Measurements from ENCODE around the gene COX7C.

Gene COX7C

GRCh38 chr5:86665984-86666760 lies 48.4 kb downstream of the COX7C start:
- Histone ChIP-seq H3K27ac (ENCODE audit: low read depth, low read length) (no peak overlapping the region), H2AFZ (ENCODE audit: low read length, unreplicated experiment) (no peak overlapping the region), H3K4me1 (ENCODE audit: control insufficient read depth, insufficient read depth, low read length, unreplicated experiment) (no peaks in the 10 kb centered on the region), H3K4me3 (ENCODE audit: low read depth, low read length) (no peak overlapping the region), H3K27me3 (ENCODE audit: insufficient read depth, low read length) (peaks cover 4% of the 10 kb centered on the region; the same call in 1 of the 2 replicates), H3K79me2 (ENCODE audit: control insufficient read depth, insufficient read depth, low read length, unreplicated experiment) (no peaks in the 10 kb centered on the region), H3K36me3 (ENCODE audit: insufficient read depth, low read length) (no peaks in the 10 kb centered on the region)

GRCh38 chr5:86666981-86667380 lies 49.2 kb downstream of the COX7C start:
- no peaks in the 10 kb centered on the region for H3K36me3 ChIP-seq (ENCODE audit: insufficient read depth, low read length)
- H3K79me2 ChIP-seq (ENCODE audit: control insufficient read depth, insufficient read depth, low read length, unreplicated experiment): no peaks in the 10 kb centered on the region
- no peak overlapping the region for H2AFZ ChIP-seq (ENCODE audit: low read length, unreplicated experiment)
- H3K4me1 ChIP-seq (ENCODE audit: control insufficient read depth, insufficient read depth, low read length, unreplicated experiment): no peaks in the 10 kb centered on the region
- no peak overlapping the region for H3K27ac ChIP-seq (ENCODE audit: low read depth, low read length)
- no peak overlapping the region for H3K4me3 ChIP-seq (ENCODE audit: low read depth, low read length)
- H3K27me3 ChIP-seq (ENCODE audit: insufficient read depth, low read length): peaks cover 12% of the 10 kb centered on the region; the same call in 1 of the 2 replicates
